ENCODE measurements around the gene CAPN12. TPM values are rescaled to one million over a fixed set of nuclear protein-coding genes. Genes with fewer than 3 reads are reported as not detected.

Gene CAPN12
- total RNA-seq, 1 experiment from 2014 or later, result 58.5 TPM

- DNase-seq (ENCODE audit: low read depth, low spot score), result no peak
- ATAC-seq, result no peak; the same call in 1 of the 2 replicates
- Histone ChIP-seq H3K4me3 (ENCODE audit: low read depth in 2 of 2, low read length in 2 of 2) (peak overlapping the region; percentile 34 to 44), H3K27me3 (ENCODE audit: control insufficient read depth, insufficient read depth, low read length) (no peaks in the 10 kb centered on the region), H3K9me3 (ENCODE audit: control insufficient read depth, insufficient read depth, low read depth, low read length) (no peaks in the 10 kb centered on the region), H3K27ac (ENCODE audit: low read length) (peak overlapping the region; percentile 32), H3K36me3 (ENCODE audit: control insufficient read depth, insufficient read depth, low read length) (peaks cover 1% of the 10 kb centered on the region; the same call in 1 of the 2 replicates), H3K4me1 (ENCODE audit: control insufficient read depth, insufficient read depth, low read length) (peaks cover 37% of the 10 kb centered on the region)
- in situ Hi-C loops (cut with HindIII; ENCODE audit: low pct_unique_long_range_greater_than_20kb, low sequenced_read_pairs) (no loop called here), intact Hi-C loops (cut with micrococcal nuclease; ENCODE audit: unreplicated experiment) (no loop called here)
- TF ChIP-seq, protein P1, sequence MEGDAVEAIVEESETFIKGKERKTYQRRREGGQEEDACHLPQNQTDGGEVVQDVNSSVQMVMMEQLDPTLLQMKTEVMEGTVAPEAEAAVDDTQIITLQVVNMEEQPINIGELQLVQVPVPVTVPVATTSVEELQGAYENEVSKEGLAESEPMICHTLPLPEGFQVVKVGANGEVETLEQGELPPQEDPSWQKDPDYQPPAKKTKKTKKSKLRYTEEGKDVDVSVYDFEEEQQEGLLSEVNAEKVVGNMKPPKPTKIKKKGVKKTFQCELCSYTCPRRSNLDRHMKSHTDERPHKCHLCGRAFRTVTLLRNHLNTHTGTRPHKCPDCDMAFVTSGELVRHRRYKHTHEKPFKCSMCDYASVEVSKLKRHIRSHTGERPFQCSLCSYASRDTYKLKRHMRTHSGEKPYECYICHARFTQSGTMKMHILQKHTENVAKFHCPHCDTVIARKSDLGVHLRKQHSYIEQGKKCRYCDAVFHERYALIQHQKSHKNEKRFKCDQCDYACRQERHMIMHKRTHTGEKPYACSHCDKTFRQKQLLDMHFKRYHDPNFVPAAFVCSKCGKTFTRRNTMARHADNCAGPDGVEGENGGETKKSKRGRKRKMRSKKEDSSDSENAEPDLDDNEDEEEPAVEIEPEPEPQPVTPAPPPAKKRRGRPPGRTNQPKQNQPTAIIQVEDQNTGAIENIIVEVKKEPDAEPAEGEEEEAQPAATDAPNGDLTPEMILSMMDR (IDR thresholded peaks at IDR 0.05), result no peak
- TF ChIP-seq SIN3A (IDR thresholded peaks at IDR 0.05; ENCODE audit: borderline replicate concordance, insufficient read depth, low read depth, low read length) (no peak; the same call in 1 of the 2 replicates), POLR2AphosphoS5 (IDR thresholded peaks at IDR 0.05; ENCODE audit: low read depth, low read length) (no peak; the same call in none of the 2 replicates), TCF7L2 (IDR thresholded peaks at IDR 0.05; ENCODE audit: low read depth, low read length) (no peak)
- TF ChIP-seq, protein P2, sequence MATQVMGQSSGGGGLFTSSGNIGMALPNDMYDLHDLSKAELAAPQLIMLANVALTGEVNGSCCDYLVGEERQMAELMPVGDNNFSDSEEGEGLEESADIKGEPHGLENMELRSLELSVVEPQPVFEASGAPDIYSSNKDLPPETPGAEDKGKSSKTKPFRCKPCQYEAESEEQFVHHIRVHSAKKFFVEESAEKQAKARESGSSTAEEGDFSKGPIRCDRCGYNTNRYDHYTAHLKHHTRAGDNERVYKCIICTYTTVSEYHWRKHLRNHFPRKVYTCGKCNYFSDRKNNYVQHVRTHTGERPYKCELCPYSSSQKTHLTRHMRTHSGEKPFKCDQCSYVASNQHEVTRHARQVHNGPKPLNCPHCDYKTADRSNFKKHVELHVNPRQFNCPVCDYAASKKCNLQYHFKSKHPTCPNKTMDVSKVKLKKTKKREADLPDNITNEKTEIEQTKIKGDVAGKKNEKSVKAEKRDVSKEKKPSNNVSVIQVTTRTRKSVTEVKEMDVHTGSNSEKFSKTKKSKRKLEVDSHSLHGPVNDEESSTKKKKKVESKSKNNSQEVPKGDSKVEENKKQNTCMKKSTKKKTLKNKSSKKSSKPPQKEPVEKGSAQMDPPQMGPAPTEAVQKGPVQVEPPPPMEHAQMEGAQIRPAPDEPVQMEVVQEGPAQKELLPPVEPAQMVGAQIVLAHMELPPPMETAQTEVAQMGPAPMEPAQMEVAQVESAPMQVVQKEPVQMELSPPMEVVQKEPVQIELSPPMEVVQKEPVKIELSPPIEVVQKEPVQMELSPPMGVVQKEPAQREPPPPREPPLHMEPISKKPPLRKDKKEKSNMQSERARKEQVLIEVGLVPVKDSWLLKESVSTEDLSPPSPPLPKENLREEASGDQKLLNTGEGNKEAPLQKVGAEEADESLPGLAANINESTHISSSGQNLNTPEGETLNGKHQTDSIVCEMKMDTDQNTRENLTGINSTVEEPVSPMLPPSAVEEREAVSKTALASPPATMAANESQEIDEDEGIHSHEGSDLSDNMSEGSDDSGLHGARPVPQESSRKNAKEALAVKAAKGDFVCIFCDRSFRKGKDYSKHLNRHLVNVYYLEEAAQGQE (IDR thresholded peaks at IDR 0.05; ENCODE audit: insufficient read depth in 1 of 2, low read depth in 2 of 2, low read length in 1 of 2), result no peak
- CTCF ChIA-PET, result interaction anchor here (0.5 kb wide), 1 partner anchor 9 kb away, joined by 3 read pairs; no protein-coding TSS in a partner anchor
- no TSS peak for BruUV-seq (replicated peaks)
- POLR2A ChIA-PET, result interaction anchor here (0.5 kb wide), 1 partner anchor 170 kb away, joined by 17 read pairs; no protein-coding TSS in a partner anchor
These were observed 7.6 kb downstream of the CAPN12 start for GRCh38 chr19:38736413-38737280.

- H3K27me3 ChIP-seq (ENCODE audit: control insufficient read depth, insufficient read depth, low read length), result no peaks in the 10 kb centered on the region
- peaks cover 43% of the 10 kb centered on the region for H3K4me1 ChIP-seq (ENCODE audit: control insufficient read depth, insufficient read depth, low read length)
- DNase-seq (ENCODE audit: low read depth, low spot score), result no peak
These were observed 8.2 kb downstream of the CAPN12 start for GRCh38 chr19:38736036-38736412.

More at GRCh38 chr19:38736036-38736412, 8.2 kb downstream of the CAPN12 start:
- no peak overlapping the region for H3K27ac ChIP-seq (ENCODE audit: low read length)
- ChIA-PET POLR2A (no interaction called here), CTCF (no interaction called here)
- in situ Hi-C loops (cut with HindIII; ENCODE audit: low pct_unique_long_range_greater_than_20kb, low sequenced_read_pairs) (no loop called here), intact Hi-C loops (cut with micrococcal nuclease; ENCODE audit: unreplicated experiment) (no loop called here)
- peak overlapping the region; percentile 34 to 44 for H3K4me3 ChIP-seq (ENCODE audit: low read depth in 2 of 2, low read length in 2 of 2)
- H3K36me3 ChIP-seq (ENCODE audit: control insufficient read depth, insufficient read depth, low read length), result peaks cover 7% of the 10 kb centered on the region; the same call in 1 of the 2 replicates
- ATAC-seq, result peak; percentile 40
- TF ChIP-seq POLR2AphosphoS5 (IDR thresholded peaks at IDR 0.05; ENCODE audit: low read depth, low read length), result peak; percentile 87
- no peak for TF ChIP-seq TCF7L2 (IDR thresholded peaks at IDR 0.05; ENCODE audit: low read depth, low read length)
- peak; percentile 38; the same call in 1 of the 2 replicates for TF ChIP-seq SIN3A (IDR thresholded peaks at IDR 0.05; ENCODE audit: borderline replicate concordance, insufficient read depth, low read depth, low read length)
- no TSS peak for BruUV-seq (replicated peaks)
- H3K9me3 ChIP-seq (ENCODE audit: control insufficient read depth, insufficient read depth, low read depth, low read length), result no peaks in the 10 kb centered on the region
